ENCODE results near the gene SPATA9. TPM values are rescaled to one million over a fixed set of nuclear protein-coding genes. Genes with fewer than 3 reads are reported as not detected.
A peak's percentile ranks its signal among the peaks of the same experiment; 100 is the strongest.

The SPATA9 gene
- total RNA-seq, 2 donors from 2014 or later: 0.29 to 0.51 TPM

DNA sequence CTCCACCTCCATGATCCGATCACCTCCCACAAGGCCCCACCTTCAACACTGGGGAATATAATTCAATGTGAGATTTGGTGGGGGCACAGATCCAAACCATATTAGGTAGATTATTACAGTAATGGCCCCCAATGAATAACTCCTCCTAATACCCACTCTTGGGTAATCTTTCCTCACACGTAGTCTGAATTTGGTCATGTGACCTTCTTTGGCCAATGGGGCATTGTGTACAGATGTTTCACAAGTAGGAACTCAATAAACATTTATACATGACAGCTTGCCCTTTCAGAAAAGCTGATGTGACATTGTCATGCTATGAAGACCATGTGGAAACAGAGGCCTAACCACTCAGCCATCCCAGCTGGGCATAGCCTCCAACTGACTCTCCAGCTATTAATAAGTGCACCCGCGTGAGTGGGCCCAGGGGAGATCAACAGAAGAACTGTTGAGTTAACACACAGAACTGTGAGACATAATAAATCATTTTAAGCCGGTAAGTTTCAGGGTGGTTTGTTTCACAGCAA is 52.3 kb downstream of the SPATA9 start:
- no peak for DNase-seq (ENCODE audit: low spot score)
- intact Hi-C loops (cut with DNase I): no loop called here

DNA sequence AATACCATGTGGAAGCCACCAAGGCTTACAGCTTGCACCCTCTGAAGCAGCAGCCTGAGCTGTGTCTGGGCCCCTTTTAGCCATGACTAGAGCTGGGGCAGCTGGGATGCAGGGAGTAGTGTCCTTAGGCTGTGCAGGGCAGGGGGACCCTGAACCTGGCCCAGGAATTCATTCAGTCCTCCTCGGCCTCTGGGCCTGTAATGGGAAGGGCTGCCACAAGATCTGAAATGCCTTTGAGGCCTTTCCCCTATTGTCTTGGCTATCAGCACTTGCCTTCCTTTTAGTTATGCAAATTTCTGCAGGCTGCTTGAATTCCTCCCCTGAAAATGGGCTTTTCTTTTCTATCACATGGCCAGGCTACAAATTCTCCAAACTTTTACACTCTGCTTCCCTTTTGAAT is 53.9 kb downstream of the SPATA9 start:
- DNase-seq (ENCODE audit: low spot score): no peak
- intact Hi-C loops (cut with DNase I): no loop called here

DNA sequence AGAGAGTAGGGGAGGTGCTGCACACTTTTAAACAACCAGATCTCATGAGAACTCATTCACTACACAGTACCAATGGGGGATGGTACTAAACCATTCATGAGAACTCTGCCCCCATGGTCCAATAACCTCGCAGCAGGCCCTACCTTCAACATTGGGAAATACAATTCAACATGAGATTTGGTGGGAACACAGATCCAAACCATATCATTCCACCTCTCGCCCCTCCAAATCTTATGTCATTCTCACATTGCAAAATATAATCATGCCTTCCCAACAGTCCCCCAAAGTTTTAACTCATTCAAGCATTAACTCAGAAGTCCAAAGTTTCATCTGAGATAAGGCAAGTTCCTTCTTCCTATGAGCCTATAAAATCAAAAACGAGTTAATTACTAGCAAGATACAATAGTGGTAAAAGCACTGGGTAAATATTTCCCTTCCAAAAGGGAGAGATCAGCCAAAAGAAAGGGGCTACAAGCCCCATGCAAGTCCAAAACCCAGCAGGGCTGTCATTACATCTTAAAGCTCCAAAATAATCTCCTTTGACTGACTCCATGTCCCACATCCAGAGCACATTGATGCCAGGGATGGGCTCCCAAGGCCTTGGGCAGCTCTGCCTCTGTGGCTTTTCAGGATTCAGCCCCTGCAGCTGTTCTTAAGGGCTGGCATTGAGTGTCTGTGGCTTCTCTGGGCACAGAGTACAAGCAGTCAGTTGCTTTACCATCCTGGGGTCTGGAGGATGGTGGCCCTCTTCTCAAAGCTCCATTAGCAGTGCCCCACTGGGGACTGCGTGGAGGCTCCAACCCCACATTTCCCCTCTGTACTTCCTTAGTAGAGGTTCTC is 54.6 kb downstream of the SPATA9 start:
- intact Hi-C loops (cut with DNase I): no loop called here

GRCh38 chr5:95626701-95627100 is 56.1 kb downstream of the SPATA9 start:
- intact Hi-C loops (cut with DNase I): no loop called here
- no peak for DNase-seq (ENCODE audit: low spot score)

More for the DNA sequence above, 54.6 kb downstream of the SPATA9 start:
- DNase-seq (ENCODE audit: low spot score): no peak

- intact Hi-C loops (cut with DNase I): no loop called here
- DNase-seq (ENCODE audit: low spot score): no peak
Observed at GRCh38 chr5:95624368-95624767, 58.4 kb downstream of the SPATA9 start.

- intact Hi-C loops (cut with DNase I): no loop called here
- DNase-seq (ENCODE audit: low spot score): no peak
Observed at GRCh38 chr5:95623706-95624105, 59.1 kb downstream of the SPATA9 start.

- no peak for DNase-seq (ENCODE audit: low spot score)
- intact Hi-C loops (cut with DNase I): no loop called here
Observed at GRCh38 chr5:95621839-95622629, 60.8 kb downstream of the SPATA9 start.

GRCh38 chr5:95620870-95621838 is 61.6 kb downstream of the SPATA9 start:
- intact Hi-C loops (cut with DNase I): no loop called here
- peak; percentile 81 for DNase-seq (ENCODE audit: low spot score)

- DNase-seq (ENCODE audit: low spot score): peak; percentile 87
- intact Hi-C loops (cut with DNase I): no loop called here
Observed at GRCh38 chr5:95620030-95620869, 62.5 kb downstream of the SPATA9 start, which contains the start of gene GPR150. Gene GPR150 (plus strand): TSS chr5:95620087. CDS start chr5:95620276, 189 bp downstream.

DNA sequence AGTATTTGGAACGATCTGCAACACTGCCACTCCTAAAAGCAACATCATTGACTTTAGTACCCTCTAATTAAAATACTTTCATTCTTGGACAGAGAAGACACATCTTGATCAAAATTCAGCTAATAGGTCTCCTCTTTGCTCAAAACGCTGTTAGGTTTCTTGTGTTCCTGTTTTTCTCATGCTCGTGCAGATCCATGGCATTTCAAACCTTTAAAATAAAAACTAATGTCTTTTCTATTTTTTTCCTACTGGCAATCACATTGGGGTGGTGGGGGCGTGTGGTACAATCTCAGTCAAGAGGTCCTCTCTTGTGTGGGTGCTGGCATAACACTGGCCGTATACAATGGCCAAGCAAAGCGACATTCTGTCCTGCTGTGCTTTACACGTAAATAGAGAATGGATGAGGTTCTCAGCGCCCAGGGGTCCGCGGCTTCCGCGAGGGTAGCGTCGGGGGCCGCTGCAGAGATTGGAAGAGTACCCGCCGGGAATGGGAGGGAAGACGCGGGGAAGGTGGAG is 63.2 kb downstream of the SPATA9 start:
- intact Hi-C loops (cut with DNase I): no loop called here
- no peak for DNase-seq (ENCODE audit: low spot score)

- intact Hi-C loops (cut with DNase I): no loop called here
- no peak for DNase-seq (ENCODE audit: low spot score)
Observed at GRCh38 chr5:95619096-95619495, 63.7 kb downstream of the SPATA9 start.

DNA sequence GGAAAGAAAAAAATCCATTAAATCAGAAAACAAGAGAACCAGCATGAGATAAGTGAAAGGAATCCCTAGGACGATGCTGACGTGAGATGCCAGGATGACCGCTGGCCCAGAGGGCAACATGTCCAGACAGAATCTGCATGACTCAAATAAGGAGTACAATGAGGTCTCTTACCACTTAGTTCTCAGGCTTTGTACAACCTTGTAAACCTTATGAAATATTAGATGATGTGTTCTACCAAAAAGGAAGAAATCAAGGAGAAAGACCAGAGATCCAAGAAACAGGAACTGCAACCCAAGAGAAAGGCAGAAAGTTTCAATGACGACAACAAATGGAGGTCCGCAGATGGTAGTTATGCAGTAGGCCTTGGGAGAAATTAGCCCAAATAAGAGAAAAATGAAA is 65.7 kb downstream of the SPATA9 start:
- no peak for DNase-seq (ENCODE audit: low spot score)
- intact Hi-C loops (cut with DNase I): no loop called here

DNA sequence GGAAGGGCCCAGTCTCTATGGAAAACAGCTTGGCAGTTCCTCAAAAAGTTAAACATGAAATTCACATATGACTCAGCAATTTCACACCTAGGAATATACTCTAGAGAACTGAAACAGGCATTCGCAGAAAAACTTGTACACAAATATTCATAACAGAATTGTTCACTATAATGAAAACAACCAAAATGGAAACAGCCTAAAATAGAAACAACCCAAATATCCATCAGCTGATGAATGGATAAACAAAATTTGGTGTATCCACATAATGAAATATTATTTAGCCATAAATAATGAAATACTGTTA is 67.7 kb downstream of the SPATA9 start:
- intact Hi-C loops (cut with DNase I): no loop called here
- no peak for DNase-seq (ENCODE audit: low spot score)

DNA sequence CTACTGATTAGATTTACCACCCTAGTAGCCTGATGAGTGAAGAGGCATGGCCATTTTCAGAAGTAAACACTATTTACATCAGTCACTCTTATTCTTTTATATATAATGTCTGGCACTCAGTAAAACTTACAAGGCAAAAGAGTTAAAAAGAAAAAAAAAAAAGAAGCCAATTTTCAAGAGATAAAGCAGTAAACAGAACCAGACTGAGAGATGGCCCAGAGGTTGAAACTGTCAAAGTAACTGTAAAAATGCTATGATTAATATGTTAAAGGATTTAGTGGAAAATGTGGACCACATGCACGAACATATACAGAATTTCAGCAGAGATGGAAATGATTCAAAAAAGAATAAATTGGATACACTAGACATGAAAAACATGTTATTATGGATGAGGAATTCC is 69.3 kb downstream of the SPATA9 start:
- DNase-seq (ENCODE audit: low spot score): no peak
- intact Hi-C loops (cut with DNase I): no loop called here

DNA sequence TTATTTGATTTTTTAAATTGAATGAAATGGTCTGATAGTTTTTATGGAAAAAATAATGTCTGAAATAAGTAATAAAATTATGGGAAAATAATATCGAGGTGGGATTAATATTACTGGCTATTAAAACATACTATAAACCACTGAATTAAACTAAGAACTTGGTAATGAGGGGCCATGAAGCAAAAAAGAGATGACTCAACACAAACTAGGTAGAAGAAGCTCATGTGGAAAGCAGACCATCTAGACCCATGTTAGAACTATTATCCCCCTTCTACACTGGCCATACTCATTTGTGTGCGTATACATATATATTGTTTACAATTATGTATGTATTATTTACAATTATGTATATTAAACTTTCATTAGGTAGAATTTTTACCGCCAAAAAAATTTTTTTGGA is 71.4 kb downstream of the SPATA9 start:
- DNase-seq (ENCODE audit: low spot score): no peak
- intact Hi-C loops (cut with DNase I): no loop called here

GRCh38 chr5:95610546-95610945 is 72.2 kb downstream of the SPATA9 start:
- no peak for DNase-seq (ENCODE audit: low spot score)
- intact Hi-C loops (cut with DNase I): no loop called here

GRCh38 chr5:95609711-95610110 is 73.1 kb downstream of the SPATA9 start:
- intact Hi-C loops (cut with DNase I): no loop called here
- no peak for DNase-seq (ENCODE audit: low spot score)

Data from posterior vena cava (tissue), 2 donors.